ENCODE results near the gene RNF213.
"Not testable (repeated sequence)": the region's sequence is repeated elsewhere in the genome, so short reads cannot be mapped to it uniquely, and the experiment has no call there.

RNF213 gene

GRCh38 chr17:80319999-80320344 is 59.3 kb downstream of the RNF213 start:
- no peak for DNase-seq (ENCODE audit: low spot score)

- DNase-seq (ENCODE audit: low spot score) = no peak
Observed at GRCh38 chr17:80320496-80320895, 59.8 kb downstream of the RNF213 start.

GRCh38 chr17:80322864-80323263 is 62.2 kb downstream of the RNF213 start:
- DNase-seq (ENCODE audit: low spot score) = no peak

- no peak for DNase-seq (ENCODE audit: low spot score)
Observed at GRCh38 chr17:80323982-80324381, 63.3 kb downstream of the RNF213 start.

- no peak for DNase-seq (ENCODE audit: low spot score)
Observed at GRCh38 chr17:80327518-80327917, 66.9 kb downstream of the RNF213 start.

- DNase-seq (ENCODE audit: low spot score) = no peak
Observed at GRCh38 chr17:80328634-80329380, 68.2 kb downstream of the RNF213 start.

- not testable (repeated sequence) for DNase-seq (ENCODE audit: low spot score)
Observed at GRCh38 chr17:80329421-80329820, 68.8 kb downstream of the RNF213 start.

- no peak for DNase-seq (ENCODE audit: low spot score)
Observed at GRCh38 chr17:80330276-80330675, 69.6 kb downstream of the RNF213 start.

- not testable (repeated sequence) for DNase-seq (ENCODE audit: low spot score)
Observed at GRCh38 chr17:80330938-80331337, 70.3 kb downstream of the RNF213 start.

- DNase-seq (ENCODE audit: low spot score) = no peak
Observed at GRCh38 chr17:80331820-80332219, 71.2 kb downstream of the RNF213 start.

- DNase-seq (ENCODE audit: low spot score) = no peak
Observed at GRCh38 chr17:80337195-80337895, 76.7 kb downstream of the RNF213 start.

- DNase-seq (ENCODE audit: low spot score) = no peak
Observed at GRCh38 chr17:80339118-80339517, 78.5 kb downstream of the RNF213 start.

GRCh38 chr17:80339731-80340456 is 79.2 kb downstream of the RNF213 start:
- DNase-seq (ENCODE audit: low spot score) = no peak

- no peak for DNase-seq (ENCODE audit: low spot score)
Observed at GRCh38 chr17:80345321-80345720, 84.7 kb downstream of the RNF213 start.

- no peak for DNase-seq (ENCODE audit: low spot score)
Observed at GRCh38 chr17:80345841-80346497, 85.3 kb downstream of the RNF213 start.

- DNase-seq (ENCODE audit: low spot score) = no peak
Observed at GRCh38 chr17:80346498-80347275, 86.0 kb downstream of the RNF213 start.

- no peak for DNase-seq (ENCODE audit: low spot score)
Observed at GRCh38 chr17:80347536-80347935, 86.9 kb downstream of the RNF213 start.

GRCh38 chr17:80347948-80348351 is 87.3 kb downstream of the RNF213 start:
- DNase-seq (ENCODE audit: low spot score) = no peak

- no peak for DNase-seq (ENCODE audit: low spot score)
Observed at GRCh38 chr17:80348551-80349150, 88.0 kb downstream of the RNF213 start.

GRCh38 chr17:80349151-80349651 is 88.5 kb downstream of the RNF213 start:
- no peak for DNase-seq (ENCODE audit: low spot score)

GRCh38 chr17:80349751-80350150 is 89.1 kb downstream of the RNF213 start:
- DNase-seq (ENCODE audit: low spot score) = no peak
